H9 (cell line): Measurements from ENCODE around the gene KIF9. TPM values are rescaled to one million over a fixed set of nuclear protein-coding genes. Genes with fewer than 3 reads are reported as not detected.

ENCODE experiments used
- DNase-seq: peaks from one replicate; pipeline ENCODE4 v3.0.0-alpha.2; 2017
- H2AFZ ChIP-seq: one replicate; pipeline ENCODE4 v1.6.1; 2013; ENCODE audit warnings: mild to moderate bottlenecking, low read length, control low read depth, moderate library complexity
- H2AK5ac ChIP-seq: 2 replicates; pipeline ENCODE4 v1.6.1; 2013; ENCODE audit warnings: low read length, control low read depth, mixed read lengths; ENCODE audit not compliant: insufficient read length
- H2BK120ac ChIP-seq: one replicate; pipeline ENCODE4 v1.6.1; 2013; ENCODE audit warnings: low read depth, mild to moderate bottlenecking, low read length, control low read depth, inconsistent platforms; ENCODE audit not compliant: poor library complexity, severe bottlenecking
- H2BK12ac ChIP-seq: 2 replicates; pipeline ENCODE4 v1.6.1; 2013; ENCODE audit warnings: low read length, control low read depth, mixed read lengths, low read depth; ENCODE audit not compliant: insufficient read length
- H2BK15ac ChIP-seq: 2 replicates; pipeline ENCODE4 v1.6.1; 2013; ENCODE audit warnings: low read depth, low read length, control low read depth
- H2BK20ac ChIP-seq: one replicate; pipeline ENCODE4 v1.6.1; 2013; ENCODE audit warnings: low read depth, mild to moderate bottlenecking, low read length, control low read depth, inconsistent platforms; ENCODE audit not compliant: poor library complexity, severe bottlenecking
- H2BK5ac ChIP-seq: 2 replicates; pipeline ENCODE4 v1.6.1; 2013; ENCODE audit warnings: low read length, control low read depth, mixed read lengths; ENCODE audit not compliant: insufficient read length
- H3K14ac ChIP-seq: 2 replicates; pipeline ENCODE4 v1.6.1; 2013; ENCODE audit warnings: low read length, control low read depth; ENCODE audit not compliant: insufficient read depth
- H3K18ac ChIP-seq: 2 replicates; pipeline ENCODE4 v1.6.1; 2013; ENCODE audit warnings: low read depth, mild to moderate bottlenecking, mixed read lengths, low read length, control low read depth; ENCODE audit not compliant: insufficient read length
- H3K23ac ChIP-seq: 2 replicates; pipeline ENCODE4 v1.6.1; 2013; ENCODE audit warnings: low read length, control low read depth, mixed read lengths, low read depth; ENCODE audit not compliant: insufficient read length
- H3K23me2 ChIP-seq: 2 replicates; pipeline ENCODE4 v1.6.1; 2013; ENCODE audit warnings: low read depth, mild to moderate bottlenecking, mixed read lengths, low read length, control low read depth; ENCODE audit not compliant: insufficient read length, poor library complexity, severe bottlenecking
- H3K27ac ChIP-seq: 2 replicates; pipeline ENCODE4 v1.5.1; 2013; ENCODE audit warnings: low read length, control low read depth, mixed read lengths, low read depth; ENCODE audit not compliant: insufficient read length
- H3K27me3 ChIP-seq: 2 replicates; pipeline ENCODE4 v1.6.1; 2013; ENCODE audit warnings: low read length, control low read depth, inconsistent platforms; ENCODE audit not compliant: insufficient read depth
- H3K4ac ChIP-seq: 2 replicates; pipeline ENCODE4 v1.6.1; 2013; ENCODE audit warnings: low read depth, mild to moderate bottlenecking, control low read depth, inconsistent platforms, low read length, moderate library complexity
- H3K4me1 ChIP-seq: 2 replicates; pipeline ENCODE4 v1.6.1; 2013; ENCODE audit warnings: low read length, control low read depth, inconsistent platforms; ENCODE audit not compliant: insufficient read depth
- H3K4me2 ChIP-seq: 2 replicates; pipeline ENCODE4 v1.6.1; 2013; ENCODE audit warnings: low read length, control low read depth, mixed read lengths; ENCODE audit not compliant: insufficient read length, insufficient read depth
- H3K56ac ChIP-seq: 2 replicates; pipeline ENCODE4 v1.6.1; 2013; ENCODE audit warnings: low read depth, mild to moderate bottlenecking, mixed read lengths, low read length, control low read depth; ENCODE audit not compliant: insufficient read length
- H3K79me1 ChIP-seq: 2 replicates; pipeline ENCODE4 v1.6.1; 2013; ENCODE audit warnings: low read depth, mild to moderate bottlenecking, moderate library complexity, low read length, control low read depth, inconsistent platforms; ENCODE audit not compliant: insufficient read depth, poor library complexity, severe bottlenecking
- H3K79me2 ChIP-seq: 2 replicates; pipeline ENCODE4 v1.6.1; 2013; ENCODE audit warnings: low read length, control low read depth, inconsistent platforms; ENCODE audit not compliant: insufficient read depth
- H3K9ac ChIP-seq: 2 replicates; pipeline ENCODE4 v1.6.1; 2013; ENCODE audit warnings: low read length, control low read depth, mixed read lengths; ENCODE audit not compliant: insufficient read length; ENCODE audit errors: extremely low read depth
- H3K9me3 ChIP-seq: one replicate; pipeline ENCODE4 v1.6.1; 2013; ENCODE audit warnings: low read depth, low read length, inconsistent platforms; ENCODE audit not compliant: control insufficient read depth
- H3T11ph ChIP-seq: one replicate; pipeline ENCODE4 v1.6.1; 2013; ENCODE audit warnings: mild to moderate bottlenecking, low read length, control low read depth, inconsistent platforms
- H4K20me1 ChIP-seq: one replicate; pipeline ENCODE4 v1.6.1; 2013; ENCODE audit not compliant: control insufficient read depth, insufficient read length, insufficient read depth
- H4K5ac ChIP-seq: 2 replicates; pipeline ENCODE4 v1.6.1; 2013; ENCODE audit warnings: low read depth, mild to moderate bottlenecking, mixed read lengths, low read length, control low read depth; ENCODE audit not compliant: insufficient read length
- H4K8ac ChIP-seq: replicated peaks from 2 replicates; pipeline ENCODE4 v1.6.1; 2013; ENCODE audit warnings: low read length, control low read depth, mixed read lengths, low read depth; ENCODE audit not compliant: insufficient read length
- H4K91ac ChIP-seq: 2 replicates; pipeline ENCODE4 v1.6.1; 2013; ENCODE audit warnings: low read depth, mild to moderate bottlenecking, moderate library complexity, mixed read lengths, low read length, control low read depth; ENCODE audit not compliant: insufficient read length
- H3K27ac Mint-ChIP-seq, 3 experiments: 2 replicates in 2 of 3; 3 replicates in 1 of 3; pipeline ENCODE4 v1.8.0; 2020 to 2021; ENCODE audit warnings: mixed read lengths in 3 of 3, mild to moderate bottlenecking in 1 of 3, moderate library complexity in 1 of 3
- H3K27me3 Mint-ChIP-seq: 2 replicates; pipeline ENCODE4 v1.8.0; 2021; ENCODE audit warnings: low read depth, mild to moderate bottlenecking, moderate library complexity, mixed read lengths
- H3K36me3 Mint-ChIP-seq, 3 experiments: 2 replicates in 2 of 3; 3 replicates in 1 of 3; pipeline ENCODE4 v1.8.0; 2020 to 2021; ENCODE audit warnings: low read depth in 3 of 3, mixed read lengths in 3 of 3; ENCODE audit not compliant: insufficient read depth in 1 of 3
- H3K4me1 Mint-ChIP-seq, 2 experiments: 2 replicates each; pipeline ENCODE4 v1.8.0; 2020; ENCODE audit warnings: mixed read lengths in 2 of 2
- H3K4me3 Mint-ChIP-seq, 2 experiments: 2 replicates in 1 of 2; 3 replicates in 1 of 2; pipeline ENCODE4 v1.8.0; 2020 to 2021; ENCODE audit warnings: mild to moderate bottlenecking in 2 of 2, mixed read lengths in 2 of 2, moderate library complexity in 1 of 2
- H3K9me3 Mint-ChIP-seq, 2 experiments: 2 replicates in 1 of 2; 3 replicates in 1 of 2; pipeline ENCODE4 v1.8.0; 2020; ENCODE audit warnings: mild to moderate bottlenecking in 2 of 2, mixed read lengths in 2 of 2, moderate library complexity in 1 of 2
- CTCF ChIP-seq: fragments of 200-600 bp; sonication (generic); conservative IDR thresholded peaks from 3 replicates; pipeline ENCODE4 v1.8.0; 2021; ENCODE audit warnings: antibody characterized with exemption, mild to moderate bottlenecking
- WGBS: extraction: QIAGEN DNeasy Blood & Tissue Kit; methylation state at CpG from one replicate; pipeline ENCODE4 v1.1.7; 2013; ENCODE audit warnings: missing lambda C conversion rate, low lambda C conversion rate, mixed read lengths; ENCODE audit not compliant: insufficient read length; ENCODE audit errors: extremely low coverage; 5-methylcytosine and 5-hydroxymethylcytosine counted together
- total RNA-seq: library from RNA; stranded (reverse); gene quantifications from 2 replicates; pipeline ENCODE4 v1.2.1, GENCODE V29; 2021

The KIF9 gene
- total RNA-seq, 1 experiment from 2014 or later = 8.4 TPM

DNA sequence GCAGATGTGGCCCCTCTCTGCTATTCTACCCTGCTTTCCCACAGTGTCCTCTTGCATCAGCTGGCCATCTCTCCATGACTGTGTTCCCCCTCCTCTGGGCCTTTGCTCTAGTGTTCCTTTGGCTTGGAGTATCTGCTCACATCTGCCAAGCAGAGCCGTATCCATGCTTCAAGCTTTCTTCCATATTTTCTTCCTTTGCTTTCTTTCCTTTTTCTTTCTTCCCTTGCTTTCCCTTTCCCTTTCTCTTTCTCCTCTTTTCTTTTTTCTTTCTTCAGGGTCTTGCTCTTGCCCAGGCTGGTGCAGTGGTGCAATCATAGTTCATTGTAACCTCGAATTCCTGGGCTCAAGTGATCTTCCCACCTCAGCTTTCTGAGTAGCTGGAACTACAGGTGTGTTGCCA, 12.7 kb upstream of the KIF9 start:
- H4K8ac ChIP-seq = no peak overlapping the region
- H2AFZ ChIP-seq = no peak overlapping the region
- no peak overlapping the region for H3K56ac ChIP-seq
- H2BK120ac ChIP-seq = no peak overlapping the region
- H3K4me3 Mint-ChIP-seq = no peak overlapping the region
- H3K4me1 ChIP-seq = 0 out of 2 replicates have a peak, but pooled peaks cover 2% of the 10 kb centered on the region
- H3K27me3 ChIP-seq = no peaks in the 10 kb centered on the region
- no peaks in the 10 kb centered on the region for H3K23me2 ChIP-seq
- H3K79me2 ChIP-seq = no peaks in the 10 kb centered on the region; the same call in 1 of the 2 replicates
- H4K20me1 ChIP-seq = no peaks in the 10 kb centered on the region
- no peak overlapping the region for H3K9ac ChIP-seq
- H3K9me3 ChIP-seq = no peaks in the 10 kb centered on the region
- peaks cover 4 to 7% (median 5%) of the 10 kb centered on the region in 3 experiments; a peak in 6 of 7 replicates for H3K36me3 Mint-ChIP-seq
- H3K4me2 ChIP-seq = no peak overlapping the region
- no peak overlapping the region for H2BK12ac ChIP-seq
- no peak overlapping the region for H4K91ac ChIP-seq
- H2BK20ac ChIP-seq = no peak overlapping the region
- TF ChIP-seq CTCF = no peak
- no peak overlapping the region for H3K27ac ChIP-seq
- WGBS = no CpG with 5 or more reads among the region's 2 CpGs
- no peak overlapping the region for H2BK15ac ChIP-seq
- H4K5ac ChIP-seq = no peak overlapping the region
- no peak overlapping the region for H2AK5ac ChIP-seq
- H3K4me1 Mint-ChIP-seq = peaks cover 16 to 25% of the 10 kb centered on the region in 2 experiments
- no peak for DNase-seq
- no peak overlapping the region for H3K23ac ChIP-seq
- H3T11ph ChIP-seq = no peak overlapping the region
- no peaks in the 10 kb centered on the region for H3K27me3 Mint-ChIP-seq
- peaks cover 7% of the 10 kb centered on the region for H3K79me1 ChIP-seq
- H3K27ac Mint-ChIP-seq = peak overlapping the region; percentile 19 to 60 (median 36); a peak in 4 of 7 replicates
- H3K9me3 Mint-ChIP-seq = no peaks in the 10 kb centered on the region
- H3K14ac ChIP-seq = no peak overlapping the region
- no peak overlapping the region for H3K18ac ChIP-seq
- H3K4ac ChIP-seq = no peak overlapping the region
- no peak overlapping the region for H2BK5ac ChIP-seq
